ENCODE measurements around the gene RERE. TPM values are rescaled to one million over a fixed set of nuclear protein-coding genes. Genes with fewer than 3 reads are reported as not detected.
A peak's percentile ranks its signal among the peaks of the same experiment; 100 is the strongest.

Gene RERE
- total and polyA plus RNA-seq, 2 experiments from 2014 or later = 39.8 to 62.8 TPM

DNA sequence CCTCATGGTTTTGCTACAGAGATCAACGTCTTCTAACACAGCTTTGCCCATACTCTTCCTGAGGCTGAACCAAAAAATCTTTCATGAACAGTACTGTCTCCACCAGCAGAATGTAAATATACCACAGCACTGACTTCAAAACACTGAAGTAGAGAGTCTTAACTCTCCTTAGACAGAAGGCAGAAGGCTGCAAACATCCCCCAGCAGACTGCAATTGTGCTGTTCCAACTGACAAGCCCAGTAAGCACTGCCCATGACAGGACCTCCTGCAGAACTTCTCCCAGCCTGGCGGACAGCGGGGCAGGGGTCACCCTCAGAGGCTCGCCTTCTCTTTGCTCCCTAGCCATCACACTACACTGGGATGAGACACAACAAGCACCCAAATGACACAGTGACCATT, 218.7 kb downstream of the RERE start:
- peak overlapping the region; percentile 51 for H3K27ac ChIP-seq
- no peaks in the 10 kb centered on the region for H3K36me3 ChIP-seq (replicated peaks; ENCODE audit: insufficient read depth, low read depth)
- H3K79me2 ChIP-seq = peaks cover 82% of the 10 kb centered on the region
- no peaks in the 10 kb centered on the region for H3K9me2 ChIP-seq (replicated peaks; ENCODE audit: insufficient read depth)
- H3K4me3 ChIP-seq = no peak overlapping the region
- H3K27me3 ChIP-seq = no peaks in the 10 kb centered on the region
- H3K4me1 ChIP-seq (ENCODE audit: insufficient read depth) = peaks cover 15% of the 10 kb centered on the region
- no peaks in the 10 kb centered on the region for H3K9me3 ChIP-seq (ENCODE audit: low read depth)
- TF ChIP-seq EZH2phosphoT487 (IDR thresholded peaks at IDR 0.05; ENCODE audit: low read depth, severe bottlenecking, unreplicated experiment) (no peak), EZH2 (IDR thresholded peaks at IDR 0.05; ENCODE audit: borderline replicate concordance) (no peak)
- TF ChIP-seq, protein P1, sequence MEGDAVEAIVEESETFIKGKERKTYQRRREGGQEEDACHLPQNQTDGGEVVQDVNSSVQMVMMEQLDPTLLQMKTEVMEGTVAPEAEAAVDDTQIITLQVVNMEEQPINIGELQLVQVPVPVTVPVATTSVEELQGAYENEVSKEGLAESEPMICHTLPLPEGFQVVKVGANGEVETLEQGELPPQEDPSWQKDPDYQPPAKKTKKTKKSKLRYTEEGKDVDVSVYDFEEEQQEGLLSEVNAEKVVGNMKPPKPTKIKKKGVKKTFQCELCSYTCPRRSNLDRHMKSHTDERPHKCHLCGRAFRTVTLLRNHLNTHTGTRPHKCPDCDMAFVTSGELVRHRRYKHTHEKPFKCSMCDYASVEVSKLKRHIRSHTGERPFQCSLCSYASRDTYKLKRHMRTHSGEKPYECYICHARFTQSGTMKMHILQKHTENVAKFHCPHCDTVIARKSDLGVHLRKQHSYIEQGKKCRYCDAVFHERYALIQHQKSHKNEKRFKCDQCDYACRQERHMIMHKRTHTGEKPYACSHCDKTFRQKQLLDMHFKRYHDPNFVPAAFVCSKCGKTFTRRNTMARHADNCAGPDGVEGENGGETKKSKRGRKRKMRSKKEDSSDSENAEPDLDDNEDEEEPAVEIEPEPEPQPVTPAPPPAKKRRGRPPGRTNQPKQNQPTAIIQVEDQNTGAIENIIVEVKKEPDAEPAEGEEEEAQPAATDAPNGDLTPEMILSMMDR (IDR thresholded peaks at IDR 0.05; ENCODE audit: poor library complexity) = no peak
- peak; percentile 18 for DNase-seq (ENCODE audit: low spot score)
- peak overlapping the region; percentile 47 for H3K4me2 ChIP-seq
- no peak overlapping the region for H2AFZ ChIP-seq
- H4K20me1 ChIP-seq (ENCODE audit: insufficient read depth, poor library complexity, severe bottlenecking) = peaks cover 16% of the 10 kb centered on the region
- WGBS (ENCODE audit: low lambda C conversion rate, missing lambda C conversion rate) = 74% methylated on average over 4 of the region's 4 CpGs

DNA sequence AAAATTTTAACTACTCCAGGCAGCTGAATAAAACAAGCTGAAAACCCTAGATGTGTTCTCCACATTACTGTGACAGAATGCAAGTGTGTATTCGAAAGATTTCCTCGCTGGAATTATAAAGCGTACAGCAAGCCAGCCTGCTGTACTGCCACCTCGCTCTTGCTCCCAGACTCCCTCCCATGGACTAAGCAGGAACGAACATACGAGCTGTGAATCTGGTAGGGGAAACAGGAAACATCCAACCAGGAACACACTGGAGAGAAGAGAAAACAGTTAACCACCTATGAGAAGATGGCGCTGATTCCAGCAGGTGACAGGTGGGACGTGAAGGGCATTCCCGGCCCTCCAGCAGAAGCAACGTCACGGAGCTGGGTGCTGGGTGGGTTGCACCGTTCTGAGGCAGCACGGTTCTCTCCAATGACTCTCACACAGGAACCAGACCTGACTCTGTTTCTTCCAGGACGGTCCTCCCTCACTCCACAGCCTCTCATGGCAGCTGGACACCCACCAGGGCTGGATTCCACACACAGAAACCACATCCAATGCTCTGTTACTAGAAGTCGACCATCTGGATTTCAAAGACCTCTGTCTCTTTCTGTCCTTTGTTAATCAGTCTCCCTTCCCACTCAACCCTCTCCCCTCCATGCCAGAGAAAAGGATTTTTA, 219.2 kb downstream of the RERE start:
- H4K20me1 ChIP-seq (ENCODE audit: insufficient read depth, poor library complexity, severe bottlenecking) = peaks cover 16% of the 10 kb centered on the region
- H3K36me3 ChIP-seq (replicated peaks; ENCODE audit: insufficient read depth, low read depth) = no peaks in the 10 kb centered on the region
- no peaks in the 10 kb centered on the region for H3K27me3 ChIP-seq
- no peak overlapping the region for H3K4me3 ChIP-seq
- peaks cover 15% of the 10 kb centered on the region for H3K4me1 ChIP-seq (ENCODE audit: insufficient read depth)
- peak; percentile 48 for DNase-seq (ENCODE audit: low spot score)
- H3K79me2 ChIP-seq = peaks cover 82% of the 10 kb centered on the region
- no peaks in the 10 kb centered on the region for H3K9me3 ChIP-seq (ENCODE audit: low read depth)
- H2AFZ ChIP-seq = no peak overlapping the region
- WGBS (ENCODE audit: low lambda C conversion rate, missing lambda C conversion rate) = 62% methylated on average over 15 of the region's 15 CpGs
- H3K27ac ChIP-seq = peak overlapping the region; percentile 51
- H3K4me2 ChIP-seq = peak overlapping the region; percentile 47
- H3K9me2 ChIP-seq (replicated peaks; ENCODE audit: insufficient read depth) = no peaks in the 10 kb centered on the region
- TF ChIP-seq, protein P1 (IDR thresholded peaks at IDR 0.05; ENCODE audit: poor library complexity) = peak; percentile 39
- TF ChIP-seq EZH2phosphoT487 (IDR thresholded peaks at IDR 0.05; ENCODE audit: low read depth, severe bottlenecking, unreplicated experiment) = no peak

DNA sequence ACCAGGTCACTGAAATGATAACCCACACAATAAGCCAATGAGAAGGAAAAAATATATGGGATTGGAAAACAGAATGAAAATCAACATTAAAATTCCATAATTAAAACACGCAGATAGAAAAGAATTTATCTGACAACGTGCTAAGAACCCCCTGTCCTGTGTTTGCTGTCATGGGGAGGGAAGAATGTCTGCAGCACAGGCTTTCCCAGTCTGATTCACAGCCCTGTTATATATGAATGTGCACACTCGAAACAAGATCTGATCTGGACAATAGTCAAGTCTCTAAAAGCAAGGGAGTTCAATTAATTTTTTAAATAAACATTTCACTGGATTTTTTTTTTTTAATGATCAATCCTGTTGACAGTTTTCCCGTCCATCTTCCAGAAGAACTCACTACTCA, 220.0 kb downstream of the RERE start:
- peaks cover 15% of the 10 kb centered on the region for H3K4me1 ChIP-seq (ENCODE audit: insufficient read depth)
- H3K9me2 ChIP-seq (replicated peaks; ENCODE audit: insufficient read depth) = no peaks in the 10 kb centered on the region
- no peak overlapping the region for H3K4me3 ChIP-seq
- DNase-seq (ENCODE audit: low spot score) = no peak
- no peaks in the 10 kb centered on the region for H3K36me3 ChIP-seq (replicated peaks; ENCODE audit: insufficient read depth, low read depth)
- H2AFZ ChIP-seq = no peak overlapping the region
- TF ChIP-seq EZH2phosphoT487 (IDR thresholded peaks at IDR 0.05; ENCODE audit: low read depth, severe bottlenecking, unreplicated experiment) (no peak), EZH2 (IDR thresholded peaks at IDR 0.05; ENCODE audit: borderline replicate concordance) (no peak)
- TF ChIP-seq, protein P1 (IDR thresholded peaks at IDR 0.05; ENCODE audit: poor library complexity) = no peak
- WGBS (ENCODE audit: low lambda C conversion rate, missing lambda C conversion rate) = 68% methylated on average over 4 of the region's 4 CpGs
- H3K9me3 ChIP-seq (ENCODE audit: low read depth) = no peaks in the 10 kb centered on the region
- H3K79me2 ChIP-seq = peaks cover 80% of the 10 kb centered on the region
- peak overlapping the region; percentile 24 for H3K27ac ChIP-seq
- H3K27me3 ChIP-seq = no peaks in the 10 kb centered on the region
- peaks cover 16% of the 10 kb centered on the region for H4K20me1 ChIP-seq (ENCODE audit: insufficient read depth, poor library complexity, severe bottlenecking)
- H3K4me2 ChIP-seq = no peak overlapping the region

Measured in hepatocyte (in vitro differentiated cells).